GM21576 (cell line): ENCODE measurements around the gene SPON1.
"Not testable (repeated sequence)": the region's sequence is repeated elsewhere in the genome, so short reads cannot be mapped to it uniquely, and the experiment has no call there.

Experiments
- ATAC-seq: cut with Tn5 transposase; IDR thresholded peaks from one replicate; pipeline ENCODE4 v1.9.1; 2021; ENCODE audit warnings: mild to moderate bottlenecking, moderate library complexity; ENCODE audit not compliant: unreplicated experiment

SPON1 gene

DNA sequence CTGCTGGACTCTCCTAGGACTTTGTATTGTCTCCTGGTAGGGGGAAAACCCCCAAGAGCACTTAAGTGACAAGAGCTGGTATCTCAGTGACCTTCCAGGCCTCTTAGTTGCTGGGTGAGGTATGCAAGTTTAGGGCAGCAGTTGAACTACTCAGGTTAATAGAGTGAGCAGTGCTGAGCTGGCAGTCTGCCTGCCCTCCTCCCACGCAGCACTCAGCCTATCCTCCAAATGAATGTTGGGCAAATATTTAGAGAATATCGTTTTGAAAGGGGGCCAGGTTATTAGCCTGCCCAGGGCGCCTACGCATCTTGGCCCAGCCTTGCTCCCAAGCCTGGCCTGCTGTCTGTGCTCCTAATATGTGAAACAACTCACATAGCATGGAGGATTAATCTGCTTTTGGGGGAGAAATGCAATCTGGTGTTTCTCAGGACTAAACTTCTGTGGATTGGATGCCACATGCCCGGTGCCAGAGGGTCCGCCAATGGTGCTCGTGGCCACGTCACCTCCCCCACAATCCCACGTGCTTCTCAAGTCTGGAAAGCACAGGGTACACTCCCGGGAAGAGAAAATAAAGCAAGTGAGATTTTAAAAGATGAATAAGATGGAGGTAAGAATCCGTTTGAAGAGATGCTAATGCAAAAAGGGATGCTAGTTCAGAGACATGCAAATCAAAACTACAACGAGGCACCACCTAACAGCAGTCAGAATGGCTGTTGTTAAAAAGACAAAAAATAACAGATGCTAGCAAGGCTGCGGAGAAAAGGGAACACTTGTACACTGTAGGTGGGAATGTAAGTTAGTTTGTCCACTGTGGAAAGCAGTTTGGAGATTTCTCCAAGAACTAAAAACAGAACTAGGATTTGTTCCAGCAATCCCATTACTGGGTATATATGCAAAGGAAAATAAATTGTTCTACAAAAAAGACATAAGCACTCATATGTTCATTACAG is 67.7 kb downstream of the SPON1 start:
- ATAC-seq = no peak

DNA sequence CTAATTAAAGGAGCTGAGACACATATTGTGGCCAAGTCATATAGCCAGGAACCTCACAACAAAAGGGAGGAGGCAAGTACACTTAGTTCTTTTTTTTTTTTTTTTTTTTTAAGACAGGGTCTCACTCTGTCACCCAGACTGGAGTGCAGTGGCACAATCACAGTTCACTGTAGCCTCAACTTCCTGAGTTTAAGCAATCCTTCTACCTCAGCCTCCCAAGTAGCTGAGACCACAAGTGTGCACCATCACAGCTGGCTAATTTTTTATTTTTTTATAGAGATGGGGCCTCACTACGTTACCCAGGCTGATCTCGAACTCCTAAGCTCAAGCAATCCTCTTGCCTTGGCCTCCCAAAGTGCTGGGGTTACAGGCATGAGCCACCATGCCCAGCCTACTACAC is 73.0 kb downstream of the SPON1 start:
- ATAC-seq = not testable (repeated sequence)

DNA sequence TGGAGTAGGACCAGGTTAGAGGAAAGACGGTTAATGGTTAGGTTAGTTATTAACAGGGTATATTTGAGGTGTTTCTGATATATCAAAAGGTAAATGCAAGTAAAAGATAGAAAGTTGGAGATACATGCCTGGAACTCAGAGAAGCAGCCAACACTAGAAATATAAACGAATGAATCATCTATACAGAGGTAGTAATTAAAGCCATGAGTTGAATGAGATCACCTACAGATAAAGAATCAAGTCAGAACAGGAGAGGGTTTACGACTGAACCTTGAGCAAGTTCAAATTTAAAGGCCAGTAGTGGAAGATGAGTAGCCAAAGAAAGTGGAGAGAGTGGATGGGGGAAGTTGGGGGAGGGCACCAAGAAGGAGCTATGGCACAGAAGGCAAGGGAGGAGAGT is 73.9 kb downstream of the SPON1 start:
- no peak for ATAC-seq

DNA sequence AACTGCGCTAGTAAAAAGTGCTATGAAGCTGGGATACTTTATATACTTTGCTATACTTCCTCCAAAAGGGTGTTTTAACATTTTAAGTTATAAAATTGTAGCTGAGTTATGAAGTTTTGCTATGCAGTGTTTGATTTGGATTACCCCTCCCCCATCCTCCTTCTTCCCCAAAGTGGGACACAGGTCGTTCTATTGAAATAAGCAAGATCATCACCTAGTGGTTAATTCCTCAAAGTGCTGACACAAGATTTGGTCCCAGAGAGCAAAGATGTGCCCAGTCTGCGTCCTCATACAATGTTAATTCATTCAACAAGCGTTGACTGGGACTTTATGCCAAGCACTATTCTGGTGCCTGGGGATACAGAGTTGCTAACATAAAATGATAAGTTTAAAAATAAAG is 78.5 kb downstream of the SPON1 start:
- ATAC-seq = no peak

DNA sequence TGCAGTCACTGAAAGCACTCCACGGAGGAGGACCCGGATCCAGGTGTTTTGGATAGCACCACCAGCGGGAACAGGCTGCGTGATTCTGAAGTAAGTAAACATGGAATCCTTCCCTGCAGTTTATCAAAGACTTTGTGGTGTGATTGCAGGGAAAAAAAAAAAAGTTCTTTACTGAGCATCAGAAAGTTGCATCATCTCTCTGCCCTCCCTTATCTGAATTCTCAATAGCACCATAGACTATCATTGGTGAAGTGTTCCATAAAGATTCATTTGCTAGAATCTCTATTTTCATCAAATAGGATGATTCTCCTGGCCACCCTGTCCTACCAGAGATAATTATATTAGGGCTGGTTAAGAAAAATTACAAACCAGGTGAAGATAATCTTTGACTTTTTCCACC is 79.0 kb downstream of the SPON1 start:
- no peak for ATAC-seq

DNA sequence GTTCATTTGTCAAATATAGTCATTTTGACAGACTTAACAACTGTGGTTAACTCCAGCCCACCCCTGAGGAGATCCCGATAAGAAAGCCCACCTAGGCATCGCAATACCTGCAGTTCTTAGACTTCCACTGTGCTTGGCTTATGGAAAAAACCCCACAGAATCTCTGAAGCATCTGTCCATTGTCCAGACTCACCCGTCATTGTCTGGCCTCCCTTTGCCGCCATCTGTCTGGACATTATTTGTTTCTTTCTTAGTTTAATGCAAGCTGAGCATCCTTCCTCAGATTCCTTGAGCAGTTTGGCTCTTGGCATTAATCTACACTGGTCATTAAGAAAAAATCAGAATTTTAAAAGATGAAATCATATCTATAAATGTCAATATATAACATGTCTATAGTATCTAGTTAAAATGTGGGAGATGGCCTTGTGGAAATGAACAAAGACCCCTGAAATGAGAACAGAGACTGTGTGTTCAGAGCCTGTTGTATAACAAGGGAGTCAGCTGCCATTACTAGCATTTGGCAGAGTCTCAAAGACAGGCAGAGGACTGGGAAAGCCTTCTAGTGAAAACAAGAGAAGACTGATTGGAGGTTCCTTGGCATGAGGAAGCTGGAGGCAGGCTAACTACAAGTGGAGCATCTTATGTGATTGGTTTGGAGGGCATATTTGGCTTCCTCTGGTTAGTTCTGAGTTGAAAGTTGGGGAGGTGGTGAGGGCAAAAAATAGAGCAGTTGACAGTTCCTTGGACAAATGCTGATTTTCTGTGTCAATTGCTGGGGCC is 80.4 kb downstream of the SPON1 start:
- ATAC-seq = no peak

DNA sequence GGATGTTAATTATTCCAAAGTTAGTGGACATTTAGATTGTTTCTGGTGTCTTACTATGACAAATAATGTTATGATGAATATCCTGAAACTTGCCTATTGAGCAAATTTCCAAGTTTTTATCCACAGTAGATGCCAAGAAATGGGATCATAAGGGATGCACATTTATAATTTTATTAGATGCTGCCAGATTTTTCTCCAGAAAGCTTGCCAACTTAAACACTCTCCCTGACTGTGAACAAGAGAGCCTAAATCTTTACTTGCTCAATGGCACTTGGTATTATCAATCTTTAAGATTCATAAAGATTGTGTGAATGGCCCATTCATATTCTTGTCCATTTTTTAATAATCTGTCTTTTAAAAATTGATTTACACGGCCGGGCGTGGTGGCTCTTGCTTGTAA is 82.4 kb downstream of the SPON1 start:
- ATAC-seq = no peak

DNA sequence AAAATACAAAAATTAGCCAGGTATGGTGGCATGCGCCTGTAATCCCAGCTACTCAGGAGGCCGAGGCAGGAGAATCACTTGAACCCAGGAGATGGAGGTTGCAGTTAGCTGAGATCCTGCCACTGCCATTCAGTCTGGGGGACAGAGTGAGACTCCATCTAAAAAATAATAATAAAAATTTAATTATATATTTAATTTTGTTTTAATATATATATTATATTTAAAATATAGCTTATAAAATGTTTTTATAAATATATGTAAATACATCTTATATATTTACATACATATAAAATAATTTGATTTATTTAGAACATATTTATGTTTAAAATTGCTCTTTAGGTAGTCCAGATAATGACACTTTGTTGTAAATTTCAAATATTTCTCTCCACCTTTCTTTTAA is 82.9 kb downstream of the SPON1 start:
- no peak for ATAC-seq

DNA sequence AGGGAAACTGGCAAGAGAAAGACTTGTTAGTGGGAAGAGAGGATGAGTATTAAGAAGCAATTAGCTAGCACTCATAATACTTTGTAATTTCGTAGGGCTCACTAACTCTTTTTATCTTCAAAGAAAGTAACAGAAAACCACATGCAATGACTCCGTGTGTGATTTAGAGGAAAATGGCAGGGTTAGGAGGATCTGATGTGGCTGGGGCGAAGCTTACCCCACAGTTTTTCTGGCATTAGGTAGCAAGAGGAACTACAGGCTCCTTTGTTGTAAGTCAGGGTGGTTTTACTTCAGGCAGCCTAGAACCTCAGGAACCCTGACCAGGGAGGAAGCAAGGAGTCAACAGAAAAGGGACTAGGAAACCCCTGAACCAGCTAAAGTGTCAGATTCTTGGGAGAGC is 89.7 kb downstream of the SPON1 start:
- ATAC-seq = no peak

DNA sequence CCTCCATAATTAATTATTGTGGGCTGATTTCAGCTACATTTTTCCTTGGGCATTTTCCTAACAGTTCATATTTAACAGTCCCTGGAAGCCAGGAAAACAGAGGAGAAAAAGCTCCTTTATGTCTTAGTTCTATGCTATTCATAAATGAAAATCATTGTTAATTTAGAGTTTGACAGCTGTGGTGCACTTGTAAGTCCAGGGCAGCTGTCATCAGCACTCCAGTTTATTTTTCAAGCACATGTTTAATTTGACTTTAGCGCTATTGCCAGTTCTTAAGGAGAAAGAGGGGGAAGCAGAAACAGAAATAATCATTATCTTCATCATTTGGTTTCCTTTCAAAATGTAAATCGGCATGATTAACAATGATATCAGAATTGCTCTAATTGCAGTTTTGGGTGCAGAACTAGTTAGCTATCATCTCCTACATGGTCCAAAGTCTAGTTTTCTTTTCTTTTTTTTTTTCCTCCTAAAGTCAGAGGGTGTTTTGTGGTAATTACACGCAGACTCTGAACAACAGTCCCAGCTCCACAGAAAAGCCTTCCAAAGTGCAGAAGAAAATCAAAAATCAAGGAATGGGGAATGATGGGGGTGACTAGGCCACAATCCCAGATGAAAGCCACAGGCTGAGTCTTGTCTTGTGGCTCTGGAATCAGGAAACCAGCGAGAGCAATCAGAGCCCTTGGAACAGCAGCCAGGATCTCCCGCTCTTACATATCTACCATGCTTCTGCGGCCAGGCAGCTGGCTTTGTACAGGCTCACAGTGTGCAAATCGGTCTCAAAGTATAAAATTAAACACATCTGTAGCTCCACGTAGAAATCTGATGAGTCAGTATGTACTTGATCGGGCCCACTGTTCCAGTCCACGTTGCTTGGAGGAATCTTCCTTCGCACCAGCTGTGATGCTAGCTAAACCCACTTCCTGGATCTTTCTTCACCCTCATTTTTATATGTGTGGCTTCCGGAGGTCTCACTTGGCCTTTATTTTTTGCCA is 91.9 kb downstream of the SPON1 start:
- no peak for ATAC-seq

DNA sequence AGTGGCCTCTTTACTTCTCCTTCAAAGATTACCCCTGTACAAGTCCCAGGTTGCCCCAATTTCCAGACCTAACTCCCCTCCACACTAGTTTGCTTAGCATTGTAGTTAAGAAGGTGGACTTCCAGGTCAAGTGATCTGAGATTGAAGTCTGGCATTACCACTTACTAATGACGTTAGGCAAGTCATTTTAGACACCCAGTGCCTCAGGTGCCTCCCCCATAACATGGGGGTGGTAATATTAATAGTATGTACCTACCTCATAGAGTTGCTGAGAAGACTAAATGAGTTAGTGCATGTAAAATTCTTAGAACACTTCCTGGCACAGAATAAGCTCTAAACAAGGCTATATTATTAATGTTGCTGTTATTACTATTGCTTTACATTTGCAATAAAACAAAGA is 93.4 kb downstream of the SPON1 start:
- ATAC-seq = no peak

DNA sequence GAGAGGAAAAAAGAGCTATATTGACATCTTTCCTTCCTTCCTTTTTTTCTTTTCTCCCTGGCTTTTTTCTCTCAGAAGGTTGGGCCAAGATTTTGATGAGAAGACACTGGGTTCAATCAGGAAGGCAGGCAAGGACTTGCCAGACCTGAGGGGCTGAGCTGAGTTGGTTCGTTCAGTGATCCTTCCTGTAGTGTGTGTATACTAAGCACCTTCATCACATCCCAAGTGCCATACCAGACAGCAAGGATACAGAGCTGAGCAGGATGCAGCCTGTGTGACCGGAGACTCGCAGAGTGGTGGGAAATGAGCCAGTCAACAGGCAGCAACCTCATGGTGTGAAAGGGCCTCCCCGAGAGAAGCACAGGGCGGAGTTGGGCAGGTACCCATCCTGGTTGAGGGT is 95.5 kb downstream of the SPON1 start:
- ATAC-seq = no peak

DNA sequence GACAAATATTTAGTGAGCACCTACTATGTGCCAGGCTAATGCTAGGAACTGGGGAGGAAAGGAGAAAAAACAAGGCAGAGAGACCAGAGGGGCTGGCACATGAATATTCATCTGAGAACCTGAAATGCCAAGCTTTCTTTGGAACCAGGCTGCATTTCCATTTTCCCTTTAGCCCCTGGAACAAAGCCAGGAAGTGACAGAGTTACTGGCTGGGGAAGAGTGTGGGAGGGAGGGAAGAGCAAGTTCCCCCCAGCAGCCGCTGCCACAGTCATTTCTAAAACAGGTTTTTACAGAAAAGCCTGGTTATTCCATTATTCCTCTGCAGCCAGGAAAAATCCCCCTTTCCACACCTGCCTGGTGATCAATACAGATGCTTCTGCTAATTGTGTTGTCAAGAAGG is 97.0 kb downstream of the SPON1 start:
- no peak for ATAC-seq

DNA sequence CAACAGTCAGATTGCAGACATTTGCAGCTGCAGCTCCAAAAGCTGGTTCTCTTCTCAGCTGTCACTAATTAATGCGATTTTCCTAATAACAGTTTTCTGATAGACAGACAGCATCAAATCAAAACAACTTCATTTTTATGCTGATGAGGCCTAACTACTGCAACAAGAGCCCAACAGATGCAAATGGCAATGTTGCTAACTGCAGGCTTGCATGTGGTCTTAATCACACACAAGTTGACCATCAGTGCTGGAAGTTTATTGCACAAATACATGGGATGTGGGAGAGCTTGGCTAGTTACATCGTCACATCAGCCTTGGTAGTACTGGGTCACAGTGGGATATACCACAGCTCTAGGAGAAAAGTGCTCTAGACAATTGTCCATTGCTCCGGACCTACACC is 99.2 kb downstream of the SPON1 start:
- ATAC-seq = no peak

DNA sequence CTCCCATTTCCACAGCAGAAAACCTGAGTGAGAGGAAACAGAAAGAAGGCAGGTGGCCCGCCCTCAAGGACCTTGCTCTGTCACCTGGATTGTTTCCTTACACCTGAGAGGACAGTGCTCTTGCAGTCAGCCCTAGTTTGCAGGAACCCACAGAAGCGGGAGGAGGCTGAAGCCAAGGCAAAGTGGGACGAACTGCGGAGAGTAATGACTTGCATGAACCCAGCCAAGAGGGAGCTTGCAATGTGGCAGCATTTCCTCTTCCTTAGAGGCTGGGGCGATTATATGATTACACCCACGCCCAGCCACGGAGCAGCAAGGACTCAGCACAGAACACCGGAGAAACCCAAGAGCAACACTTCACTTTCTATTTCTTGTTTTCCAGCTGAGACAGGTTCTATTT is 102.6 kb downstream of the SPON1 start:
- no peak for ATAC-seq

DNA sequence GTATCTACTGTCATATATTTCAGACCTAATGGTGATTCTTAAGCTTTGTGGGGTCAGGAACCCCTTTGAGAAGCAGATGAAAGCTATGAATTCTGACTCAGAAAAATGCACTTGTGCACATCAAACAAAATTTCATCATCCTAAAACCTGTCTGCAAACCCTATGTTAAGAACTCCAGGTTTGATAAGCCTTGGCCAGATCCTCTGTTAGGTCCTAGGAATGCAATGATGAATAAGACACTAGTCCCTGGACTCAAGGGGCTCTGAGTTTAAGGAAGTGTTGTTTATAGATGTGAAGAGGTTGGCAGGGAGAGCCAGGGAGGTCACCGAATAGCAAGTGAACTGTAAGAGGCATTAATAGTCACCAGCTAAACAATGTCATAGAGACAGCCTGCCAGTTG is 103.2 kb downstream of the SPON1 start:
- no peak for ATAC-seq

DNA sequence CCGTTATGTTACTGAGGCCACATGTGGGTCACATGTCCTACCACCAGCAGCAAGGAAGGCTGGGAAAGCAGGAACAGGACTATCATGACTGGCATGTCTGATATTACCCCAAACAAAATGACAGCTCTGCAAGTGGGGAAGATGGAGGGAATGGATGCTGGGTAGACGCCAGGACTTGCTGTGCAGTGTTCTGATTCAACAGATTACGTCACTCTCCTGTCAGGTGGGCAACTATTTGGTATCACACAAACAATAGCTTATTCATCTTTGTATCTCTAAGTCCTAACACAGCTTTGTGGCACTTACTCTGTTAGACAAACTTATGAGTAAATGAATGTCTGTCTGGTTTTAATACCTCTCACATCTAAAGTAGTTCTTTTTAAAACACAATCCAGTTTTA is 105.2 kb downstream of the SPON1 start:
- ATAC-seq = no peak

DNA sequence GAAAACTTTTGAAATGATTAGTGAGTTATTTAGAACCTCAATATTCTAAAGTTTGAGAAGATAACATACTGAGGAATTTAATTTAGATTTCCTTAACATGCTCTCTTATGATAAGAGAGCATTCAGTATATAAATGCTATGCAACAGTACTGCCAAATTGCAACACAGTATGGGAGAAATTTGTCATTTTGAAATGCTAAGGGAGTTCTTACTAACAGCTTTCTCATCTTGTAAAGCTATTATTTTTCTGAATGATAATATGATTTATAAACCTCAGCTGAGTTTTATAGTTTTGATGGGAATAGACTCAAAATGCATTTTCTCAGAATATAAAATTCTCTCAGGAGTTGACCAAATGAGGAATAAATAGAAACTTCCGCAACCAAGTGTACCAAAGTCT is 108.4 kb downstream of the SPON1 start:
- ATAC-seq = no peak

DNA sequence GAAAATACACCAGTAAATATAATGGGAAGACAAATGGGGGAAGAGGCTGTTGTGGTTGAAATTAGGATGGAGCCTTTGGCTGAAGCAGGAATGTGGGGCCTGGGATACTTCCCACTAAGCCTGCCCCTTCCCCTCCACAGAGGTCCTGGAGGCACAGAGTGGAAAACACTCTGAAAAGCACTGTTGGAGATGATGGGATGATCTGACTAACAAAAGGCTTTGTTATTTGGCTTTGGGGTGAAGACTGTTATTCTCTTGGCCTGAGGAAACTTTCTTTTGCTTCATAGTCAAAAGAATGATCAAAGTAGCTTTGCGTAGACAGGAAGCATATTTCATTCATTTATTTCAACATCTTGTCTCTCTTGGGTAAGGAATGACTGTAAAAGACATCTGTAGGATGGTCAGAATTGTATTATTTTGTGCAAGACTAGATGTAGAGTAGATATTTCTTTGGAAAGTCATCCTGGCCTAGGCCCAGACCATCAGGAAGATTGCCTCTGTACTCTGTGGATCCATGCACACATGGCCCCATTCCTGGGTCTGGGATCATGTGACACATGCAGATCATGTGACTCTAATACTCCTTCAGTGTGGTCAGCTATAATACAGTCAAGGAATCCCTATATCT is 111.4 kb downstream of the SPON1 start:
- no peak for ATAC-seq
